ENCODE data around the gene RPS6KA5. TPM values are rescaled to one million over a fixed set of nuclear protein-coding genes. Genes with fewer than 3 reads are reported as not detected.

Gene RPS6KA5
- total RNA-seq, 1 experiment from 2014 or later: 24.2 TPM

- no peak overlapping the region for H3K4me3 ChIP-seq (replicated peaks in 1 of 2; ENCODE audit: low read depth in 1 of 2, low read length in 2 of 2)
- no peaks in the 10 kb centered on the region for H3K9me3 ChIP-seq (ENCODE audit: control insufficient read depth in 1 of 2, insufficient read depth in 1 of 2, low read depth in 1 of 2, low read length in 2 of 2)
- no peak for TF ChIP-seq YY1 (IDR thresholded peaks at IDR 0.05; ENCODE audit: extremely low read depth, insufficient replicate concordance, low read depth, low read length)
- no peak for TF ChIP-seq SP1 (IDR thresholded peaks at IDR 0.05; ENCODE audit: low read depth)
- no peak for ATAC-seq
- no peak overlapping the region for H2AFZ ChIP-seq (ENCODE audit: low read depth, low read length, poor library complexity, severe bottlenecking)
- H3K4me1 ChIP-seq (ENCODE audit: control insufficient read depth in 1 of 2, insufficient read depth in 2 of 2, low read length in 2 of 2): peaks cover 0 to 7% of the 10 kb centered on the region in 2 experiments; a peak in 2 of 4 replicates
- no peaks in the 10 kb centered on the region for H3K9me2 ChIP-seq (ENCODE audit: insufficient read depth)
- no peaks in the 10 kb centered on the region for H3K27me3 ChIP-seq (ENCODE audit: insufficient read depth, low read length)
- H3K4me2 ChIP-seq (ENCODE audit: low read length): no peak overlapping the region
- no peaks in the 10 kb centered on the region for H3K79me2 ChIP-seq (ENCODE audit: insufficient read depth, low read length)
- H4K20me1 ChIP-seq (ENCODE audit: insufficient read depth): no peaks in the 10 kb centered on the region
- intact Hi-C loops (cut with micrococcal nuclease): no loop called here
- ChIA-PET POLR2A (no interaction called here), RAD21 (ENCODE audit: low non-redundant PET in 1 of 2, low total read pairs in 2 of 2, uncharacterized antibody in 2 of 2, unreplicated experiment in 2 of 2) (no interaction called here), CTCF (no interaction called here)
- H3K27ac ChIP-seq (ENCODE audit: low read depth, low read length): no peak overlapping the region
- DNase-seq (ENCODE audit: low read depth, low spot score): no peak
- BruUV-seq (replicated peaks): no TSS peak
- H3K36me3 ChIP-seq (ENCODE audit: control insufficient read depth in 1 of 2, insufficient read depth in 2 of 2, low read length in 2 of 2): no peaks in the 10 kb centered on the region
- no peak overlapping the region for H3K9ac ChIP-seq (ENCODE audit: low read length)
These were observed 34.7 kb upstream of the RPS6KA5 start for GRCh38 chr14:91095178-91095577.

GRCh38 chr14:91094772-91095171 is 34.3 kb upstream of the RPS6KA5 start:
- Histone ChIP-seq H3K27me3 (ENCODE audit: insufficient read depth, low read length) (no peaks in the 10 kb centered on the region), H3K9ac (ENCODE audit: low read length) (no peak overlapping the region), H3K9me3 (ENCODE audit: control insufficient read depth in 1 of 2, insufficient read depth in 1 of 2, low read depth in 1 of 2, low read length in 2 of 2) (no peaks in the 10 kb centered on the region), H3K4me3 (replicated peaks in 1 of 2; ENCODE audit: low read depth in 1 of 2, low read length in 2 of 2) (no peak overlapping the region), H3K27ac (ENCODE audit: low read depth, low read length) (no peak overlapping the region), H3K4me1 (ENCODE audit: control insufficient read depth in 1 of 2, insufficient read depth in 2 of 2, low read length in 2 of 2) (peaks cover 0 to 7% of the 10 kb centered on the region in 2 experiments; a peak in 2 of 4 replicates), H4K20me1 (ENCODE audit: insufficient read depth) (no peaks in the 10 kb centered on the region), H3K36me3 (ENCODE audit: control insufficient read depth in 1 of 2, insufficient read depth in 2 of 2, low read length in 2 of 2) (no peaks in the 10 kb centered on the region), H3K79me2 (ENCODE audit: insufficient read depth, low read length) (no peaks in the 10 kb centered on the region), H3K4me2 (ENCODE audit: low read length) (no peak overlapping the region), H3K9me2 (ENCODE audit: insufficient read depth) (no peaks in the 10 kb centered on the region), H2AFZ (ENCODE audit: low read depth, low read length, poor library complexity, severe bottlenecking) (no peak overlapping the region)
- ATAC-seq (no peak), DNase-seq (ENCODE audit: low read depth, low spot score) (no peak)
- RAD21 ChIA-PET (ENCODE audit: low non-redundant PET in 1 of 2, low total read pairs in 2 of 2, uncharacterized antibody in 2 of 2, unreplicated experiment in 2 of 2): no interaction called here
- POLR2A ChIA-PET: no interaction called here
- BruUV-seq (replicated peaks): no TSS peak
- intact Hi-C loops (cut with micrococcal nuclease): no loop called here
- CTCF ChIA-PET: no interaction called here
- no peak for TF ChIP-seq ZFX (IDR thresholded peaks at IDR 0.05)
- no peak for TF ChIP-seq SIN3A (IDR thresholded peaks at IDR 0.05; ENCODE audit: low read depth)
- TF ChIP-seq SRF (IDR thresholded peaks at IDR 0.05; ENCODE audit: low read depth): no peak
- no peak for TF ChIP-seq TCF7L2 (IDR thresholded peaks at IDR 0.05; ENCODE audit: borderline replicate concordance, extremely low read depth, insufficient read depth, insufficient read length)
- no peak for TF ChIP-seq JUND (IDR thresholded peaks at IDR 0.05)
- no peak for TF ChIP-seq FOSL1 (IDR thresholded peaks at IDR 0.05; ENCODE audit: low read depth)
- no peak for TF ChIP-seq CTCF (IDR thresholded peaks at IDR 0.05 in 2 of 3, conservative IDR thresholded peaks at IDR 0.05 in 1 of 3; ENCODE audit: borderline replicate concordance in 1 of 3, insufficient read depth in 1 of 3, low read depth in 2 of 3, low read length in 2 of 3)
- no peak for TF ChIP-seq MAX (IDR thresholded peaks at IDR 0.05)
- TF ChIP-seq SP1 (IDR thresholded peaks at IDR 0.05; ENCODE audit: low read depth): no peak
- no peak for TF ChIP-seq CBX3 (IDR thresholded peaks at IDR 0.05; ENCODE audit: low read depth)
- TF ChIP-seq RAD21 (IDR thresholded peaks at IDR 0.05; ENCODE audit: low read depth): no peak
- no peak for TF ChIP-seq EGR1 (IDR thresholded peaks at IDR 0.05; ENCODE audit: low read depth)
- no peak for TF ChIP-seq ELF1 (IDR thresholded peaks at IDR 0.05; ENCODE audit: borderline replicate concordance, low read depth)
- no peak for TF ChIP-seq ZBTB33 (IDR thresholded peaks at IDR 0.05; ENCODE audit: extremely low read depth, insufficient replicate concordance, low read length)
- no peak for TF ChIP-seq EZH2phosphoT487 (IDR thresholded peaks at IDR 0.05; ENCODE audit: borderline replicate concordance)

All from HCT116 (cell line).